HepG2 (cell line): Measurements from ENCODE around the gene GUCY2C. TPM values are rescaled to one million over a fixed set of nuclear protein-coding genes. Genes with fewer than 3 reads are reported as not detected.

Source experiments
- ATAC-seq: fragments of 200-7000 bp; cut with Tn5 transposase; 3 replicates; pipeline ENCODE4 v1.9.1; 2020; ENCODE audit warnings: mild to moderate bottlenecking, moderate library complexity
- BruUV-seq: library from RNA; stranded (reverse); fragments of 400-500 nt; replicated peaks from 2 replicates; lab custom pipeline; 2021; lab: Mats Ljungman, UMichigan
- CTCF ChIA-PET: fragments of 300-600 bp; formaldehyde crosslinking; extraction: SDS; loops from one replicate; lab custom pipeline; 2021; ENCODE audit warnings: low total read pairs, inconsistent platforms, low intra/inter-chr PET ratio; lab: Yijun Ruan, JAX
- POLR2A ChIA-PET: fragments of 350-600 bp; sonication (Branson Sonifier 250); formaldehyde crosslinking; loops from one replicate; lab custom pipeline; 2020; ENCODE audit warnings: antibody characterized with exemption, inconsistent platforms; lab: Yijun Ruan, JAX
- DNase-seq: peaks from one replicate; pipeline ENCODE4 v3.0.0-alpha.2; 2015; ENCODE audit warnings: low spot score
- FAIRE-seq: peaks from 3 replicates; lab custom pipeline; 2011; peaks lifted over from hg19 to GRCh38; lab: Jason Lieb, UNC
- H2AFZ ChIP-seq: one replicate; pipeline ENCODE4 v1.6.1; 2011; ENCODE audit warnings: low read length, inconsistent platforms
- H3K27ac ChIP-seq: fragments of 300-600 bp; 3 replicates; pipeline ENCODE4 v1.8.0; 2011; ENCODE audit warnings: mixed run types, mild to moderate bottlenecking, mixed read lengths, low read length, inconsistent platforms; ENCODE audit not compliant: insufficient read depth; ENCODE audit errors: extremely low read length
- H3K27me3 ChIP-seq, 2 experiments: fragments of 200-600 bp in 1 of 2; 2 replicates in 1 of 2; 3 replicates in 1 of 2; pipeline versions ENCODE4 v1.6.0 to v1.8.0; 2011; ENCODE audit warnings: low read length in 2 of 2, mild to moderate bottlenecking in 2 of 2, moderate library complexity in 2 of 2, inconsistent platforms in 1 of 2; ENCODE audit not compliant: insufficient read depth in 2 of 2, control insufficient read depth in 1 of 2
- H3K36me3 ChIP-seq, 2 experiments: fragments of 200-600 bp in 1 of 2; replicated peaks in 1 of 2; 2 replicates in 1 of 2; 3 replicates in 1 of 2; pipeline versions ENCODE4 v1.5.1 to v1.8.0; 2011; ENCODE audit warnings: low read length in 2 of 2, inconsistent platforms in 1 of 2; ENCODE audit not compliant: insufficient read depth in 2 of 2, control insufficient read depth in 1 of 2
- H3K4me1 ChIP-seq: 2 replicates; pipeline ENCODE4 v1.5.1; 2012; ENCODE audit warnings: low read length, inconsistent platforms; ENCODE audit not compliant: insufficient read depth
- H3K4me2 ChIP-seq: 2 replicates; pipeline ENCODE4 v1.6.0; 2011; ENCODE audit warnings: low read depth, low read length, inconsistent platforms
- H3K4me3 ChIP-seq, 3 experiments: fragments of 200-600 bp in 1 of 3; sonication (generic), shearing (Covaris generic) in 1 of 3; replicated peaks in 1 of 3; 2 replicates each; pipeline ENCODE4 v1.5.1; 2011 to 2016; ENCODE audit warnings: low read length in 3 of 3, inconsistent platforms in 2 of 3, low read depth in 2 of 3, mild to moderate bottlenecking in 2 of 3, control low read depth in 1 of 3, mixed read lengths in 1 of 3; ENCODE audit not compliant: insufficient read depth in 1 of 3
- H3K79me2 ChIP-seq: one replicate; pipeline ENCODE4 v1.6.1; 2011; ENCODE audit warnings: low read length, inconsistent platforms; ENCODE audit not compliant: insufficient read depth
- H3K9ac ChIP-seq: 2 replicates; pipeline ENCODE4 v1.6.0; 2011; ENCODE audit warnings: mild to moderate bottlenecking, low read depth, low read length, inconsistent platforms; ENCODE audit not compliant: insufficient read depth
- H3K9me3 ChIP-seq: 2 replicates; pipeline ENCODE4 v1.5.1; 2012; ENCODE audit warnings: mild to moderate bottlenecking, low read length
- H4K20me1 ChIP-seq: 2 replicates; pipeline ENCODE4 v1.6.0; 2011; ENCODE audit warnings: inconsistent platforms, mild to moderate bottlenecking, low read length, moderate library complexity; ENCODE audit not compliant: insufficient read depth
- CC2D1A ChIP-seq: sonication (generic); formaldehyde crosslinking; IDR thresholded peaks from 2 replicates; pipeline ENCODE4 v1.8.1; 2023; ENCODE audit warnings: mild to moderate bottlenecking, missing genetic modification reagents
- ERF ChIP-seq: IDR thresholded peaks from 2 replicates; pipeline ENCODE4 v1.6.1; 2018; ENCODE audit warnings: missing biosample characterization, missing genetic modification reagents
- MAFF ChIP-seq: IDR thresholded peaks from 2 replicates; pipeline ENCODE4 v1.6.1; 2011; ENCODE audit warnings: low read depth, low read length, improper control_type of control experiment
- MAFK ChIP-seq, 2 experiments: IDR thresholded peaks in 1 of 2; conservative IDR thresholded peaks in 1 of 2; 2 replicates each; pipeline ENCODE4 v1.6.1; 2011; ENCODE audit warnings: improper control_type of control experiment in 2 of 2, low read length in 2 of 2
- NFYB ChIP-seq: sonication (generic); formaldehyde crosslinking; IDR thresholded peaks from 2 replicates; pipeline ENCODE4 v1.4.0; 2020; ENCODE audit warnings: missing genetic modification reagents
- PHB2 ChIP-seq: fragments of 450-650 bp; IDR thresholded peaks from 2 replicates; pipeline ENCODE4 v1.6.1; 2018; ENCODE audit not compliant: partially characterized antibody
- ZHX2 ChIP-seq, 2 experiments: sonication (generic) in 1 of 2; formaldehyde crosslinking in 1 of 2; IDR thresholded peaks; 2 replicates each; pipeline versions ENCODE4 v1.6.1 to v1.9.0; 2014 to 2022; ENCODE audit warnings: antibody characterized with exemption in 1 of 2, borderline replicate concordance in 1 of 2, inconsistent platforms in 1 of 2, low read depth in 1 of 2, missing genetic modification reagents in 1 of 2
- ZNF296 ChIP-seq: sonication (generic); formaldehyde crosslinking; conservative IDR thresholded peaks from 2 replicates; pipeline ENCODE4 v1.5.0; 2020; ENCODE audit warnings: mild to moderate bottlenecking, missing genetic modification reagents
- ZNF414 ChIP-seq: sonication (generic); formaldehyde crosslinking; IDR thresholded peaks from 2 replicates; pipeline ENCODE4 v1.5.0; 2020; ENCODE audit warnings: missing genetic modification reagents
- ZNF563 ChIP-seq: sonication (generic); formaldehyde crosslinking; IDR thresholded peaks from 2 replicates; pipeline ENCODE4 v1.8.0; 2022; ENCODE audit warnings: mild to moderate bottlenecking, moderate library complexity, missing genetic modification reagents
- ZNF746 ChIP-seq: sonication (generic); formaldehyde crosslinking; IDR thresholded peaks from 2 replicates; pipeline ENCODE4 v1.8.0; 2022; ENCODE audit warnings: mild to moderate bottlenecking, missing genetic modification reagents
- ZNF775 ChIP-seq: sonication (generic); formaldehyde crosslinking; IDR thresholded peaks from 2 replicates; pipeline ENCODE4 v1.4.0; 2020; ENCODE audit warnings: missing genetic modification reagents, mild to moderate bottlenecking, moderate library complexity, borderline replicate concordance
- ZSCAN9 ChIP-seq: IDR thresholded peaks from 2 replicates; pipeline ENCODE4 v1.6.1; 2016; ENCODE audit warnings: borderline replicate concordance
- WGBS: methylation state at CpG from one replicate; pipeline ENCODE4 v1.1.6; 2017; ENCODE audit warnings: low lambda C conversion rate; 5-methylcytosine and 5-hydroxymethylcytosine counted together
- in situ Hi-C: cut with HindIII; loops from 2 replicates; pipeline ENCODE4 v1.10.0; 2017; ENCODE audit warnings: low pct_unique_long_range_greater_than_20kb; ENCODE audit not compliant: extremely low pct_ligation_motif_present
- intact Hi-C: fragments of 100-400 bp; cut with micrococcal nuclease; formaldehyde crosslinking; loops from one replicate; pipeline ENCODE4 v1.10.0; 2022; ENCODE audit not compliant: unreplicated experiment
- polyA plus RNA-seq, 8 experiments: library from polyadenylated mRNA; depleted of rRNA in 3 of 8; stranded (reverse) in 7 of 8; unstranded in 1 of 8; fragments of >200 nt; fragmentation: Illumina TruSeq in 4 of 8; extraction: Trizol in 4 of 8; gene quantifications; 2 replicates each; pipeline versions ENCODE4 v1.2.1 to v1.2.3, GENCODE V29; 2011 to 2016; ENCODE audit warnings: low read depth in 4 of 8, missing spikeins in 1 of 8, mixed read lengths in 1 of 8; ENCODE audit not compliant: insufficient read depth in 1 of 8
- total RNA-seq, 5 experiments: library from RNA; depleted of rRNA; stranded (reverse); fragments of >200 nt; fragmentation: Illumina TruSeq; extraction: Trizol; gene quantifications; 2 replicates each; pipeline ENCODE4 v1.2.3, GENCODE V29; 2016; ENCODE audit warnings: low read depth in 1 of 5
- TF ChIP-seq, protein P1 (sequence below), 2 experiments: sonication (generic) in 1 of 2; formaldehyde crosslinking in 1 of 2; IDR thresholded peaks; 2 replicates each; pipeline versions ENCODE4 v1.4.0 to v1.6.1; 2016 to 2020; ENCODE audit warnings: borderline replicate concordance in 1 of 2, low read depth in 1 of 2, mild to moderate bottlenecking in 1 of 2, missing genetic modification reagents in 1 of 2

Gene GUCY2C
- total and polyA plus RNA-seq, 2 of the 13 experiments (the other 11 are each of a cell fraction or from before 2014, with no cell fraction given) = not detected

GRCh38 chr12:14577344-14577743 lies 119.1 kb downstream of the GUCY2C start:
- Histone ChIP-seq H4K20me1 (no peaks in the 10 kb centered on the region), H3K4me2 (no peak overlapping the region), H3K4me1 (no peaks in the 10 kb centered on the region), H3K4me3 (no peak overlapping the region), H3K9me3 (no peaks in the 10 kb centered on the region), H3K79me2 (no peaks in the 10 kb centered on the region), H3K36me3 (no peaks in the 10 kb centered on the region), H2AFZ (no peak overlapping the region), H3K27ac (no peak overlapping the region), H3K27me3 (no peaks in the 10 kb centered on the region), H3K9ac (no peak overlapping the region)
- FAIRE-seq = no peak
- intact Hi-C loops (no loop called here), in situ Hi-C loops (no loop called here)
- CTCF ChIA-PET = no interaction called here
- DNase-seq = no peak
- POLR2A ChIA-PET = no interaction called here
- ATAC-seq = no peak
- no TSS peak for BruUV-seq
- WGBS = 50% methylated on average over 1 of the region's 1 CpG
- TF ChIP-seq, protein P1, sequence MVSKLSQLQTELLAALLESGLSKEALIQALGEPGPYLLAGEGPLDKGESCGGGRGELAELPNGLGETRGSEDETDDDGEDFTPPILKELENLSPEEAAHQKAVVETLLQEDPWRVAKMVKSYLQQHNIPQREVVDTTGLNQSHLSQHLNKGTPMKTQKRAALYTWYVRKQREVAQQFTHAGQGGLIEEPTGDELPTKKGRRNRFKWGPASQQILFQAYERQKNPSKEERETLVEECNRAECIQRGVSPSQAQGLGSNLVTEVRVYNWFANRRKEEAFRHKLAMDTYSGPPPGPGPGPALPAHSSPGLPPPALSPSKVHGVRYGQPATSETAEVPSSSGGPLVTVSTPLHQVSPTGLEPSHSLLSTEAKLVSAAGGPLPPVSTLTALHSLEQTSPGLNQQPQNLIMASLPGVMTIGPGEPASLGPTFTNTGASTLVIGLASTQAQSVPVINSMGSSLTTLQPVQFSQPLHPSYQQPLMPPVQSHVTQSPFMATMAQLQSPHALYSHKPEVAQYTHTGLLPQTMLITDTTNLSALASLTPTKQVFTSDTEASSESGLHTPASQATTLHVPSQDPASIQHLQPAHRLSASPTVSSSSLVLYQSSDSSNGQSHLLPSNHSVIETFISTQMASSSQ (IDR thresholded peaks at IDR 0.05; ENCODE audit: low read depth) = no peak
- TF ChIP-seq, protein P1 (CRISPR knock-in tag; IDR thresholded peaks at IDR 0.05; ENCODE audit: borderline replicate concordance) = no peak
- TF ChIP-seq NFYB (CRISPR knock-in tag) = no peak
- TF ChIP-seq ZHX2 (IDR thresholded peaks at IDR 0.05; ENCODE audit: low read depth) = no peak
- TF ChIP-seq ZHX2 (CRISPR knock-in tag; IDR thresholded peaks at IDR 0.05; ENCODE audit: borderline replicate concordance) = no peak
- TF ChIP-seq PHB2 = no peak
- 0 out of 2 replicates have a peak, but pooled peaks have one; percentile 21 for TF ChIP-seq MAFF
- no peak for TF ChIP-seq ZSCAN9 (CRISPR knock-in tag)
- no peak for TF ChIP-seq CC2D1A (CRISPR knock-in tag)
- TF ChIP-seq ZNF563 (CRISPR knock-in tag) = no peak
- TF ChIP-seq MAFK (conservative IDR thresholded peaks at IDR 0.05 in 1 of 2, IDR thresholded peaks at IDR 0.05 in 1 of 2; ENCODE audit: low read length in 2 of 2) = peak; percentile 45 to 51; a peak in 3 of 4 replicates
- no peak for TF ChIP-seq ZNF296
- no peak for TF ChIP-seq ERF (CRISPR knock-in tag)
- TF ChIP-seq ZNF746 (CRISPR knock-in tag) = no peak
- TF ChIP-seq ZNF775 (CRISPR knock-in tag) = no peak
- TF ChIP-seq ZNF414 (CRISPR knock-in tag) = no peak
